ENCODE data around the gene LYSMD3.

Gene LYSMD3

DNA sequence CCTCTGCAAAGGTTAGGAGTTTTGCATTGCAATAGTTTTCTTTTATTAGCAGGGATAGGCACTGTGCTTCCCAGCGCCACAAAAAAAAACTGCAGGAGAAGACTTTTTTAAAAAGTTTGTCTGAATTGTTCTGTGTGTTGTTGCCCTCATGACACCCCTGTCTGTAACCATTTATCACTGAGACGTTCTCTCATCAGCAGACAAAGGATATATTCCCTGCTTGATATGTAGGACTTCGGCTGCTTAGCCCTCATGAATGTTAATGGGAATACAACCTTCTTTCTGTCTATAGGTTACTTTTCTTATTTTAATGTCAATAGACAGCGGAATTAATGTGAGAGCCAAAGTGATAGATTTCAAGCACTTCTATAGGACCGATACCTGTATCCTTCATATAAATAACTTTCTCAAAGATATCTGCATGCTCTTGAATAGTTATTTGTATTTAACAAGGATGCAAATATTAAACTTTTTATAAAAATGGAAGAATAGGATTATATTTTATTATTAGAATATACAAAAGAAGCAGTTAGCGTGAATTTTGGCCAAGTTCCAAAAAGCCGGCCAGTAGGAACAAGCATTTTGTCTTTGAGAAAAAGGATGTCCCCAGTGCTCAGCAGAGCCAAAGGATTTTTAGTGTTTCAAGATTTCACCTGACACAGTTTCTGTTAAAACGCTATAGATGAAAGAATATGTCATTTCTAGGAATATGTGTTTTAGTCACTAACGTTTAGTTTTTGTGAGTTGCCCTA lies 1.5 kb upstream of the LYSMD3 start:
- Mint-ChIP-seq H3K4me3 (no peak overlapping the region), H3K4me1 (ENCODE audit: low read depth) (peaks cover 25% of the 10 kb centered on the region), H3K27me3 (peaks cover 8% of the 10 kb centered on the region), H3K27ac (no peak overlapping the region), H3K36me3 (ENCODE audit: low read depth) (peaks cover 20% of the 10 kb centered on the region), H3K9me3 (no peaks in the 10 kb centered on the region)
- intact Hi-C loops (cut with micrococcal nuclease): loop anchor here (2.0 kb wide), 1 partner anchor 90 kb away; no protein-coding TSS in a partner anchor

DNA sequence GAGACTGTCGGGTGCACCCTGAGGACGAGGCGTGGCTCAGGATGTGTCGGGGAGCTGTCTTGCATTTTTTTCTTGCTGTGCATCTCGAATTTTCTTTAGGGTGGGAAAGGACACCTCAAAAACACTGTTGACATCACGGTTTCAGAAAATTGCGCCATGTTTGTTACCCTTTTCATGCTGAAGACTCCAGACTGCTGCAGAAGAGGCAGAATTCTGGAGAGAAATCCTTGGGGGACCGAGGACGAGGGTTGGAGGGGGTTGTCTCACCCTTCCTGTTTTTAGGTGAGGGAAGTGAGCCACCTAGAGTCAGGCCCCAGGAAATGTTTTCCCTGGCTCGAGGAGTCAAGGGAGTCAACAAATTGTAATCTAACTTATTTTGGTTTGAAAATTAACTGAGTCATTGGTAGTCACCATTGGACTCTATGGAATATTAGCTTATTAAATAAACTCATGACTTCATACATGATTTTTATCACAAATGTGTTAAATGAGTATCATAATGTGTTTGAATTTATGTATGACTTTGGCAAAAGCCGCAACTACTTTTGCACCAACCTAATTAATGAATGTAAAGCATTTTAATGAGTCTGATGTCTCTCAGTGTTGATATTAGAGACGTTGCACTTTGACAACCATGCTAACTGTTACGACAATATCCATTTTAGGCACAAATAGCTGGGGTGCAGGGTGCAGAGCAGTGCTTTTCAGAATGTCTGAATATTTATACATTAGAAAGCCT lies 724 bp upstream of the LYSMD3 start:
- no peaks in the 10 kb centered on the region for H3K9me3 Mint-ChIP-seq
- peak overlapping the region; percentile 95 for H3K27ac Mint-ChIP-seq
- H3K4me3 Mint-ChIP-seq: peak overlapping the region; percentile 95
- peaks cover 8% of the 10 kb centered on the region for H3K27me3 Mint-ChIP-seq
- H3K36me3 Mint-ChIP-seq (ENCODE audit: low read depth): peaks cover 27% of the 10 kb centered on the region
- peaks cover 25% of the 10 kb centered on the region for H3K4me1 Mint-ChIP-seq (ENCODE audit: low read depth)
- intact Hi-C loops (cut with micrococcal nuclease): loop anchor here (1.0 to 10.0 kb wide), 4 partner anchors 56 to 1645 kb away; partner anchors contain the start of genes CETN3, MBLAC2, MEF2C and POLR3G

DNA sequence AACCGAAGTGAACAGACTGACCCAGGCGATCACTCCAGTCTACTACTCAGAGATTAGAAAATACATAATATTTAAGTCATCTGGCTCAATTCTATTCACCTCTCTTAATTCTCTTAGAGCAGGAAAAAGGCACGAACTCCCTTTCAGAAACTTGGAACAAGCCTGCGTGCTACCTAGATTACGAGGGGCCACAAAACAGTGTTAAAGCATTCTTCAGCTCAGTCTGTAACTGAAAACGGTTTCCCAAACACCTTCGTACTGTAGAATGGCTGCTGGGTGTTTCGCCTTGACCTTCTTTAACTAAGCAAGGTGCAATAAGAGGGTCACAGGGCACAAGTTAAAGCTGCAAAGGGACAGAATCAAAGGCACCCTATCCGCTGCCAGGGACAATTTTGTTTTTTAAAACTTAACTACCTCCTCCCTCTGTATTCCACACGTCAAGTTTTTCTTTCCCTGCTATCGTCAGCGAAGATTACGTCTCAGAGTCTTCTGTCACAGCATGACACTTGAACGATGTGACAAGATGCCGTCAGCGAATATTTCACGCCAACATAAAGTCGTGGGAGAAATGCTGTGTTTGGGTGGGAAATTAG lies 687 bp downstream of the LYSMD3 start:
- intact Hi-C loops (cut with micrococcal nuclease): loop anchor here (1.0 to 10.0 kb wide), 3 partner anchors 54 to 1644 kb away; partner anchors contain the start of genes CETN3, MBLAC2, MEF2C and POLR3G
- Mint-ChIP-seq H3K27me3 (peaks cover 5% of the 10 kb centered on the region), H3K36me3 (ENCODE audit: low read depth) (peaks cover 39% of the 10 kb centered on the region), H3K4me3 (peak overlapping the region; percentile 95), H3K4me1 (ENCODE audit: low read depth) (peaks cover 31% of the 10 kb centered on the region), H3K9me3 (no peaks in the 10 kb centered on the region), H3K27ac (peak overlapping the region; percentile 95)

DNA sequence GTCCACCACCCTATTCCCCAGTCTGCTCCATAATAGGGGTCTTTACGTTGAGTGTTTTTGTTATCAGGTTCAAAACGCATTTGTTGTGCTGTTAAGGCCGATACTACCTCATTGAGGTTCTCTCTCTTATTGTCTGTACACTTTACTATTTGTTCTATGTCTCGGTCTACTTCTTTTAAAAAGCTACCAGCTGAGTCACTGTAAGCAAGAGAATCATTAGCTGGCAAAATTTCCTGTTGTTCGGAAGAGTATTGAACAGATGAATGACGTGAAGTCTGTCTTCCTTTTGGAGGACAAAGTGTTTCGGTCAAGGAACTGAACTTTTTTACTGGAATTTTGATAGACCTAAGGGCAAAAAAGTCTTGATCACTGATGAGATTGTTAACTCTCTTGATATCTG lies 10.3 kb downstream of the LYSMD3 start:
- intact Hi-C loops (cut with micrococcal nuclease): no loop called here
- Mint-ChIP-seq H3K4me1 (ENCODE audit: low read depth) (no peaks in the 10 kb centered on the region), H3K27ac (no peak overlapping the region), H3K4me3 (no peak overlapping the region), H3K9me3 (no peaks in the 10 kb centered on the region), H3K27me3 (no peaks in the 10 kb centered on the region), H3K36me3 (ENCODE audit: low read depth) (peaks cover 66% of the 10 kb centered on the region)

DNA sequence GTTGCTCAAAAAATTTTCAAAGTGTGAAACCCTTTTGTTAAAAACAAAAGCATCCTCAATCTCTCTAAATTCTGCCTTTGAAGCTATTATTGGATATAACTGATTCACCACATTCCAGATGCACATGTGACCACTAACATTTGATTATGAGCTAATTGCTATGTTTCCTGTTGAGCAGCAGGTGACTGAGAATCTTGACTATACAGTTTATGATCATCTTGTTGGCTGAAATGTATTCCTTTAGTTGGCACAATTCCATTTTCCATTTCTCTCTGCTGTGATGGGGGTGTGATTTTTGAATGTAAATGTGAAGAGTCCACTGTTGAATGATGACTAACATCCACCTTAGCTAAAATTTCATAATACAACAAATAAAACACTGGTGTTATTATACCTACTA lies 10.7 kb downstream of the LYSMD3 start:
- intact Hi-C loops (cut with micrococcal nuclease): no loop called here
- Mint-ChIP-seq H3K4me1 (ENCODE audit: low read depth) (no peaks in the 10 kb centered on the region), H3K27me3 (no peaks in the 10 kb centered on the region), H3K36me3 (ENCODE audit: low read depth) (peaks cover 62% of the 10 kb centered on the region), H3K27ac (no peak overlapping the region), H3K4me3 (no peak overlapping the region), H3K9me3 (no peaks in the 10 kb centered on the region)

DNA sequence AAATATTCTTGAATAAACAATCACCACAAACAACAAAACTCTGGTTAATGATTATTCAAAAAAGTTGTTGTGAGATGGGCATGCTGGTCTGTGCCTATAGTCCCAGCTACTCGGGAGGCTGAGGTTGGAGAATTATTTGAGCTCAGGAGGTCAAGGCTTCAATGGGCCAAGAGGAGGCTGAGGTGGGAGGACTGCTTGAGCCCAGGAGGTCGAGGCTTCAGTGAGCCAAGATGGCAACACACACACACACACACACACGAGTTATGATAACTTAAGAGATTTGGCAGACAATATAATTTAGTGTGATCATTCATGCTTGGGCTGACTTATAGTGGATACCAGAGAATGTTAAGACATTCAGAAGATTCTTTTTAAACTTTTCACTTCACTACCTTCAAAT lies 14.9 kb downstream of the LYSMD3 start:
- Mint-ChIP-seq H3K4me1 (ENCODE audit: low read depth) (no peaks in the 10 kb centered on the region), H3K36me3 (ENCODE audit: low read depth) (peaks cover 25% of the 10 kb centered on the region), H3K4me3 (no peak overlapping the region), H3K27me3 (no peaks in the 10 kb centered on the region), H3K9me3 (no peaks in the 10 kb centered on the region), H3K27ac (no peak overlapping the region)
- intact Hi-C loops (cut with micrococcal nuclease): no loop called here

DNA sequence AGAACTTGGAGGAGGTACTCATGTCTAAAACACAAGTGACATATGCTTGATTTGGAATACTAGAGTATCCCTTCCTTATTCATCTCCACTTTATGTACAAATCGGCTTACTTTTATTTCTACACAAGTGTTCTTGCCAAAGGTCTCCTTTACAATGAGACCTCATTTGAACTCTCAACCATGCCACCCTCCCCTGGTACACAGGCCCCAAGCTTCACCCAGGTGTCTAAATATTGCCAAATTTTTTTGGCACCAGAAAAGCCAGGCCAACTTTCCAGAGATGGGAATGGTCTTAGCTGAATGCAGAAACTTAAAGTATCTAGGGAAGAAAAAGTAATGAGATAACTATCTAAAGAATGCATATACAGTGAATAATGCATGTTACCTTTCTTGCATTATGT lies 18.9 kb downstream of the LYSMD3 start:
- Mint-ChIP-seq H3K36me3 (ENCODE audit: low read depth) (peaks cover 9% of the 10 kb centered on the region), H3K9me3 (no peaks in the 10 kb centered on the region), H3K27ac (no peak overlapping the region), H3K27me3 (no peaks in the 10 kb centered on the region), H3K4me3 (no peak overlapping the region), H3K4me1 (ENCODE audit: low read depth) (no peaks in the 10 kb centered on the region)
- intact Hi-C loops (cut with micrococcal nuclease): no loop called here

DNA sequence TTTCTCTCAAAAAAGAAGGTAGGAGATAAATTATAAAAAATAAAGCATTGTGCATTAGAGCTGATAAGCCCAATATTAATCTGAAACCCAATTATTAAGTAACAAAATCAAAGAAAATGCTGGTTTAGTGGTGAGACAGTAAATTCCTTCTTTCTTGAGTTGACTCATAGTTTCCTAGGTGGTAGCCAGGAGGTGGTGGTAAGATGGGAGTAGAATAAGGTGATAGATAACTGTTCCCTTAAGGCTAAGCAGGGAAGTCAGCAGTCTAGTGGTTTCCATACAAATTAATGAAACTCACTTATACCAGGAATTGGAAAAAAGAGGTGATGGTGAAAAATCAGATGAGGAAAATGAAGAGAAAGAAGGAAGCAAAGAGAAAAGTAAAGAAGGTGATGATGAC lies 23.2 kb downstream of the LYSMD3 start:
- Mint-ChIP-seq H3K9me3 (no peaks in the 10 kb centered on the region), H3K4me3 (no peak overlapping the region), H3K27ac (no peak overlapping the region), H3K27me3 (no peaks in the 10 kb centered on the region), H3K4me1 (ENCODE audit: low read depth) (no peaks in the 10 kb centered on the region), H3K36me3 (ENCODE audit: low read depth) (no peaks in the 10 kb centered on the region)
- intact Hi-C loops (cut with micrococcal nuclease): no loop called here

DNA sequence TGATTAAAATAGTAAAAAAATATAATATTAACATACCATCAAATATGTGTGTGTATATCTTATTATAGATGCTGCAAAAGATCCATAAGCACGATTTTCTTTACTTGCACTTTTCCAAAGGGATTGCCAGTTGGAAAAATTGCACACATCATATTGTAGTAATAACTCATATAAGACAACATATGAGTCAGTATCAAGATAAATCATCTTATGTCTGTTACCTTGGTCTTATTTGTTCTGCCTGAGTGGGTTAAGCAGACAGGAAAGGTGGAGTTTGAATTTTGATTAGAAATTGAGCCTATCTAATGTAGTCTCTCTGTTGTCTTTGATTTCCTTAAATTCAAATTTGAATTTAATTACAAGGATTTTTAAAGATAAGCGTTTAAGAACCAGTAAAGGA lies 24.6 kb downstream of the LYSMD3 start:
- no peaks in the 10 kb centered on the region for H3K27me3 Mint-ChIP-seq

DNA sequence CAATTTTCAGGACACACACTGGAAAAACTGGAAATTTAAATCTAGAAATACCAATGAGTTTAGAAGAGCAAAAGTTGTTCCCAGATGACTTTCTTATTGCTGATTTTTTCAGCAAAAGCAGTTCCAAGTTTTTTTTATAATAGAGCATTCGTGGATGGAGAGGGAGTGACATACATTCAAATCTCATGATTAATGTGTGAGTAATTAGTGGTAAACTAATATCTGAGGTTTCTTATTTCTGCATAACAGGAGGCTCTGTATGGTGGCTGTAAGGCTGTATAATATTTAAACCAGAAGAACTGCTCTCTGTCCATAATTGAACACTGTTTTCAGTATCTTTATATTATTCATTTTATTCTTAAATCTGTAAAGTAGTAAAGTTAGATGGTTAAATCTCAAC lies 25.8 kb downstream of the LYSMD3 start:
- intact Hi-C loops (cut with micrococcal nuclease): no loop called here
- Mint-ChIP-seq H3K4me3 (no peak overlapping the region), H3K36me3 (ENCODE audit: low read depth) (no peaks in the 10 kb centered on the region), H3K27ac (no peak overlapping the region), H3K27me3 (no peaks in the 10 kb centered on the region), H3K9me3 (no peaks in the 10 kb centered on the region), H3K4me1 (ENCODE audit: low read depth) (no peaks in the 10 kb centered on the region)

More for the DNA sequence above, 24.6 kb downstream of the LYSMD3 start:
- intact Hi-C loops (cut with micrococcal nuclease): no loop called here
- no peaks in the 10 kb centered on the region for H3K36me3 Mint-ChIP-seq (ENCODE audit: low read depth)
- H3K4me1 Mint-ChIP-seq (ENCODE audit: low read depth): no peaks in the 10 kb centered on the region
- H3K4me3 Mint-ChIP-seq: no peak overlapping the region
- no peak overlapping the region for H3K27ac Mint-ChIP-seq
- no peaks in the 10 kb centered on the region for H3K9me3 Mint-ChIP-seq

DNA sequence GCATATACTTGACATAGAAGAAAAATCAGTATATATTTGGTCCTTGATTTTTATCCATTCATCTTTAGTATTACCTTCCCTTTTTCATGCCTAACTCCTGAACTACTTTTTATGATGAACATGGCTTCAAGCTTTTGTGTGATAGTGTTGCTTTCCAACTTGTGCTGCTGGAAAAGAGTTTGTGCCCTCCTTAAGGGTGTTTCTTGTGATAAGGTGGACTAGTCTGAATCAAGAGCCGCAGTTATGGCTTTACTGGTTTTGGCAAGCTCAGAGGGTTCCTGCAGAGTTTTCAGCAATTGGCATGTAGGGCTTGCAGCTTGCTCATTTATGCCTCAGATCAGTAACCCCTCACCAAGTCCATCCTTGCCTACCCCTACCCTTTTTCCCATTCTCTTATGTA lies 34.2 kb downstream of the LYSMD3 start:
- Mint-ChIP-seq H3K27ac (no peak overlapping the region), H3K4me3 (no peak overlapping the region), H3K36me3 (ENCODE audit: low read depth) (no peaks in the 10 kb centered on the region), H3K4me1 (ENCODE audit: low read depth) (no peaks in the 10 kb centered on the region), H3K27me3 (no peaks in the 10 kb centered on the region), H3K9me3 (no peaks in the 10 kb centered on the region)
- intact Hi-C loops (cut with micrococcal nuclease): no loop called here

DNA sequence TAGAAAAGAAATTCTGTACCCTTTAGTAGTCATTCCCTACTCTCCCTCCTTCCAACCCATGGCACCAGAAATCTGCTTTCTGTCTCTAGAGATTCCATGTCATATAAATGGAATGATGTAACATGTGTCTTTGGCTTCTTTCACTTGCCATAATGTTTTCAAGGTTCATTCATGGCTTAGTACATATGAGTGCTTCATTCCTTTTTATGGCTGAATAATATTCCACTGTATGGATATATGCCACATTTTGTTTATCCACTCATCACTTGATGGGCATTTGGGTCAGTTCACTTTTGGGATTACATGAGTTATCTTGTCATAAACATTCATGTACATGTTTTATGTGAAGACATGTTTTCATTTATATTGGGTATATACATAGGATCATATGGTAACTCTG lies 35.3 kb downstream of the LYSMD3 start:
- Mint-ChIP-seq H3K36me3 (ENCODE audit: low read depth) (no peaks in the 10 kb centered on the region), H3K27ac (no peak overlapping the region), H3K4me3 (no peak overlapping the region), H3K4me1 (ENCODE audit: low read depth) (no peaks in the 10 kb centered on the region), H3K9me3 (no peaks in the 10 kb centered on the region), H3K27me3 (no peaks in the 10 kb centered on the region)
- intact Hi-C loops (cut with micrococcal nuclease): no loop called here

DNA sequence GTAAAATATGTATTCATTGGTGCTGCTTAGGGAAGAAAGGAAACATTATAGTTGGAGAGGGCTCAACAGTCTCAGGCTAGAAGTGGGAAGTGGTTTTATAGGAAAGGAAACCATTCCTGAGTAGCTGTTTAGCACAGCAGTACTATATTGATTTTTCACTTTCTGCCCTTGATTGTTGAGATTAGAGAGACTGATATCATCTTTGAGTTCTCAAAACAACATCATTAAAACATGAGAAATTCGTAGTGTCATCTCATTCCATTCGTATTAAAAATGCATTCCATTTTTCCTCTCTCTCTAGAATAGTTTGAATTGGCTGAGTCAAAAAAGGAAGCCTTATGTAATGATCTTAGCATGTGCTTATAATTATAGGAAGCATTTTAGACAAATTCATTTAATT lies 40.6 kb downstream of the LYSMD3 start:
- Mint-ChIP-seq H3K4me3 (no peak overlapping the region), H3K27ac (no peak overlapping the region), H3K9me3 (no peaks in the 10 kb centered on the region), H3K4me1 (ENCODE audit: low read depth) (no peaks in the 10 kb centered on the region), H3K36me3 (ENCODE audit: low read depth) (no peaks in the 10 kb centered on the region), H3K27me3 (no peaks in the 10 kb centered on the region)
- intact Hi-C loops (cut with micrococcal nuclease): no loop called here

DNA sequence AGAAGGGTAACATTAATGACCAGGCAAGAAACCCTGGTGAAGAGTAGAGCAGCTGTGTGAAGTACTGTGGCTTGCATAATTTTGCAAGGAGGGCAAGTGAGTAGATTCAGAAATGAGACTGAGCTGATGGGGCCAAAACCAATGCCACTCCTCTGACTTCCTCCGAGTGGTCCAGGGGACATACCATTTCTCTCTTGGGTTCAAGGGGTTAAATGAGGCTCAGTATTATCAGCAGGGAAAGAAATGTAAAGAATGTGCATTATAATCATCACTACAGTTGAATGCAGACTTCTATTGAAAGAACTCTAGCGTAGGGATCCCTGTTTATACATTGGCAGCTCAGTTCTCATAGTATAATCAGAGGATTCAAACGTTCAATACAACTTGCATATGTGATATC lies 44.8 kb downstream of the LYSMD3 start:
- no peaks in the 10 kb centered on the region for H3K36me3 Mint-ChIP-seq (ENCODE audit: low read depth)
- no peaks in the 10 kb centered on the region for H3K27me3 Mint-ChIP-seq
- no peak overlapping the region for H3K4me3 Mint-ChIP-seq
- H3K4me1 Mint-ChIP-seq (ENCODE audit: low read depth): no peaks in the 10 kb centered on the region
- intact Hi-C loops (cut with micrococcal nuclease): no loop called here
- H3K9me3 Mint-ChIP-seq: no peaks in the 10 kb centered on the region
- no peak overlapping the region for H3K27ac Mint-ChIP-seq

All from dendritic cell treated with granulocyte-macrophage colony-stimulating factor and Interleukin-4, amounts not matched to agents 40 ng/mL and 50 ng/mL, for 4 days (primary cell).